Measurements from ENCODE around the gene CALHM6. TPM values are rescaled to one million over a fixed set of nuclear protein-coding genes. Genes with fewer than 3 reads are reported as not detected.
A peak's percentile ranks its signal among the peaks of the same experiment; 100 is the strongest.

CALHM6 gene
- total and polyA plus RNA-seq, 2 of the 8 experiments (the other 6 are each of a cell fraction or from before 2014, with no cell fraction given) = 0.93 to 1.8 TPM

- TF ChIP-seq HDAC6 (IDR thresholded peaks at IDR 0.05; ENCODE audit: low read depth, low read length) (no peak), CTBP2 (IDR thresholded peaks at IDR 0.05; ENCODE audit: borderline replicate concordance, insufficient read depth, insufficient read length, low read length) (no peak), TEAD4 (IDR thresholded peaks at IDR 0.05; ENCODE audit: low read depth, low read length) (peak; percentile 83; the same call in 1 of the 2 replicates), POLR2AphosphoS5 (IDR thresholded peaks at IDR 0.05; ENCODE audit: low read depth, low read length) (0 out of 2 replicates have a peak, but pooled peaks have one; percentile 18), MAFK (IDR thresholded peaks at IDR 0.05; ENCODE audit: low read depth, low read length) (no peak), SUZ12 (IDR thresholded peaks at IDR 0.05; ENCODE audit: low read length) (peak; percentile 71; the same call in 1 of the 2 replicates), PHF8 (conservative IDR thresholded peaks at IDR 0.05; ENCODE audit: low read depth, low read length) (peak; percentile 55), ASH2L (IDR thresholded peaks at IDR 0.05; ENCODE audit: low read length) (peak; percentile 92), CHD1 (IDR thresholded peaks at IDR 0.05; ENCODE audit: low read depth, low read length) (no peak), SP1 (IDR thresholded peaks at IDR 0.05; ENCODE audit: low read depth, low read length) (no peak), POU5F1 (IDR thresholded peaks at IDR 0.05; ENCODE audit: low read depth, low read length) (no peak), RAD21 (IDR thresholded peaks at IDR 0.05 in 1 of 2, conservative IDR thresholded peaks at IDR 0.05 in 1 of 2; ENCODE audit: low read depth in 2 of 2, low read length in 2 of 2) (peak; percentile 1; a peak in 1 of 4 replicates), RXRA (IDR thresholded peaks at IDR 0.05; ENCODE audit: insufficient read depth, low read depth, low read length) (no peak), POLR2A (IDR thresholded peaks at IDR 0.05; ENCODE audit: control extremely low read depth in 1 of 2, low read depth in 2 of 2, low read length in 2 of 2) (peak in 1 of 2 experiments; percentile 51; a peak in 2 of 3 replicates), TCF12 (IDR thresholded peaks at IDR 0.05; ENCODE audit: low read depth, low read length) (0 out of 2 replicates have a peak, but pooled peaks have one; percentile 64), BRCA1 (IDR thresholded peaks at IDR 0.05; ENCODE audit: low read depth, low read length) (no peak), RFX5 (IDR thresholded peaks at IDR 0.05; ENCODE audit: borderline replicate concordance, low read depth, low read length) (no peak), BCL11A (IDR thresholded peaks at IDR 0.05; ENCODE audit: low read depth in 2 of 2, low read length in 2 of 2) (no peak), SAP30 (IDR thresholded peaks at IDR 0.05; ENCODE audit: insufficient read depth, insufficient replicate concordance, low read length) (no peak), SP4 (IDR thresholded peaks at IDR 0.05; ENCODE audit: low read length) (no peak), EGR1 (IDR thresholded peaks at IDR 0.05; ENCODE audit: borderline replicate concordance, low read depth, low read length) (no peak), GTF2F1 (IDR thresholded peaks at IDR 0.05; ENCODE audit: borderline replicate concordance, low read depth, low read length) (no peak), EP300 (IDR thresholded peaks at IDR 0.05; ENCODE audit: borderline replicate concordance in 1 of 2, low read depth in 2 of 2, low read length in 2 of 2) (peak in 1 of 2 experiments; percentile 2; a peak in 1 of 3 replicates)
Observed at GRCh38 chr6:116461932-116462885, 1.0 kb downstream of the CALHM6 start (continued).

Data from H1 (cell line).